GM06990 (cell line): ENCODE data around the gene OVCA2.

Experiments used
- DNase-seq: peaks from one replicate; pipeline ENCODE4 v3.0.0-alpha.2; 2011; ENCODE audit not compliant: insufficient read length; ENCODE audit errors: extremely low read depth
- H3K27me3 ChIP-seq: replicated peaks from 2 replicates; pipeline ENCODE4 v1.6.0; 2011; ENCODE audit warnings: low read length; ENCODE audit not compliant: control insufficient read depth, insufficient read depth
- H3K36me3 ChIP-seq: 2 replicates; pipeline ENCODE4 v1.5.1; 2011; ENCODE audit warnings: low read length; ENCODE audit not compliant: control insufficient read depth, insufficient read depth
- H3K4me3 ChIP-seq: replicated peaks from 2 replicates; pipeline ENCODE4 v1.5.1; 2011; ENCODE audit warnings: low read depth, mild to moderate bottlenecking, control low read depth, low read length
- TF ChIP-seq, protein P1 (sequence below): IDR thresholded peaks from 2 replicates; pipeline ENCODE4 v1.5.1; 2011; ENCODE audit warnings: low read length, control low read depth, mild to moderate bottlenecking, inconsistent platforms; ENCODE audit not compliant: insufficient read depth, poor library complexity, severe bottlenecking

The OVCA2 gene

DNA sequence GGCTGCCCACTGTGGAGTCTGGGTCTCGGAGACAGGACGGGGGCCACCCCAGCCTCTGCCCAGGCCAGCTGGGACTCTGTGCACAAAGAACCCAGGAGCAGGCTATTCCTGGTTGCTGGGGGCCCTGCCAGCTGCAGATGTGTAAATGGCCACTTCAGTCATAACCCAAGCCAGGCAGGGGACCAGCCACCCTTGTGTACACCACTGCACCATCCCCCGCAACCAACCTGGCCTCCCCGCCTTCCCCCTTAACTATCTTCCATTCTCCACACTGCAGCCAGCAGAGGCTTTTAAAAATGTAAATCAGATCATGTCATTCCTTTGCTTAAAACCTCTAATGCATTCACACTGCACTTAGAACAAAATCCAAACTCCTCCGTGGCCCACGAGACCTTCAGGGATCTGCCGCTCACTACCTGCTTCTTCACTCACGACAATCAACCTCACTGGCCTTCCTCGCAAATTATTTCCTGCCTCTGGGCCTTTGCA, 45.0 kb upstream of the OVCA2 start:
- H3K27me3 ChIP-seq = peaks cover 4% of the 10 kb centered on the region
- no peak overlapping the region for H3K4me3 ChIP-seq
- no peak for DNase-seq
- H3K36me3 ChIP-seq = no peaks in the 10 kb centered on the region
- TF ChIP-seq, protein P1, sequence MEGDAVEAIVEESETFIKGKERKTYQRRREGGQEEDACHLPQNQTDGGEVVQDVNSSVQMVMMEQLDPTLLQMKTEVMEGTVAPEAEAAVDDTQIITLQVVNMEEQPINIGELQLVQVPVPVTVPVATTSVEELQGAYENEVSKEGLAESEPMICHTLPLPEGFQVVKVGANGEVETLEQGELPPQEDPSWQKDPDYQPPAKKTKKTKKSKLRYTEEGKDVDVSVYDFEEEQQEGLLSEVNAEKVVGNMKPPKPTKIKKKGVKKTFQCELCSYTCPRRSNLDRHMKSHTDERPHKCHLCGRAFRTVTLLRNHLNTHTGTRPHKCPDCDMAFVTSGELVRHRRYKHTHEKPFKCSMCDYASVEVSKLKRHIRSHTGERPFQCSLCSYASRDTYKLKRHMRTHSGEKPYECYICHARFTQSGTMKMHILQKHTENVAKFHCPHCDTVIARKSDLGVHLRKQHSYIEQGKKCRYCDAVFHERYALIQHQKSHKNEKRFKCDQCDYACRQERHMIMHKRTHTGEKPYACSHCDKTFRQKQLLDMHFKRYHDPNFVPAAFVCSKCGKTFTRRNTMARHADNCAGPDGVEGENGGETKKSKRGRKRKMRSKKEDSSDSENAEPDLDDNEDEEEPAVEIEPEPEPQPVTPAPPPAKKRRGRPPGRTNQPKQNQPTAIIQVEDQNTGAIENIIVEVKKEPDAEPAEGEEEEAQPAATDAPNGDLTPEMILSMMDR = no peak

DNA sequence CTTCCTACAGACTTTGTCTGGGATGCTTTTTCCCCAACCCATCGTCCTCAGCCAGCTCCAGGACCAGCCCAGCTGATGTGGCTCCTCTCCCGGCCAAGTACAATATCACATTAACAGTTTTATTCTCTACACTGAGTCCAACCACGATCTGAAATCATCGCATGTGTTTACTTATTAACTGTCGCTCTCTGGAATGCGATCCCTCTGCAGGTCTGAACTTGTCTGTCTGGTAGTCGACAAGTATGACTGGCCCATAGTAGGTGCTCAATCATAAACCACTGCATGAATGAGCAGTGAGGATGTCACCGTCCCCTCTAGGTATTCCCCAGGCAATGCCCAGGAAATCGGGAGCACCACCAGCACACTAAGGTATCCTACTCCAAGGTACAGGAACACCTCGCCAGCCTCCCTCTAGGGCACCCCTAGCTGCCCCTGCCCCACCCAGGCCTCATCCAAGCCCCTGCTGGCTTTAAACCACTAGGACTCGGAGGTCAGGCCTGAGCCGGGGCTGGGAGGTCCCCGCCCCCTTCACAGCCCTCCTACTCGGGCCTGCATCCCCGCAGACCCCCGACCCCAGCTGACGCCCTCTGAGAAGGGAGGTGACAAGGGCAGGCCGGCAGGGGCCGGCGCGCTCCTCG, 44.4 kb upstream of the OVCA2 start:
- TF ChIP-seq, protein P1 = no peak
- Histone ChIP-seq H3K4me3 (no peak overlapping the region), H3K36me3 (no peaks in the 10 kb centered on the region), H3K27me3 (peaks cover 3% of the 10 kb centered on the region)
- no peak for DNase-seq

DNA sequence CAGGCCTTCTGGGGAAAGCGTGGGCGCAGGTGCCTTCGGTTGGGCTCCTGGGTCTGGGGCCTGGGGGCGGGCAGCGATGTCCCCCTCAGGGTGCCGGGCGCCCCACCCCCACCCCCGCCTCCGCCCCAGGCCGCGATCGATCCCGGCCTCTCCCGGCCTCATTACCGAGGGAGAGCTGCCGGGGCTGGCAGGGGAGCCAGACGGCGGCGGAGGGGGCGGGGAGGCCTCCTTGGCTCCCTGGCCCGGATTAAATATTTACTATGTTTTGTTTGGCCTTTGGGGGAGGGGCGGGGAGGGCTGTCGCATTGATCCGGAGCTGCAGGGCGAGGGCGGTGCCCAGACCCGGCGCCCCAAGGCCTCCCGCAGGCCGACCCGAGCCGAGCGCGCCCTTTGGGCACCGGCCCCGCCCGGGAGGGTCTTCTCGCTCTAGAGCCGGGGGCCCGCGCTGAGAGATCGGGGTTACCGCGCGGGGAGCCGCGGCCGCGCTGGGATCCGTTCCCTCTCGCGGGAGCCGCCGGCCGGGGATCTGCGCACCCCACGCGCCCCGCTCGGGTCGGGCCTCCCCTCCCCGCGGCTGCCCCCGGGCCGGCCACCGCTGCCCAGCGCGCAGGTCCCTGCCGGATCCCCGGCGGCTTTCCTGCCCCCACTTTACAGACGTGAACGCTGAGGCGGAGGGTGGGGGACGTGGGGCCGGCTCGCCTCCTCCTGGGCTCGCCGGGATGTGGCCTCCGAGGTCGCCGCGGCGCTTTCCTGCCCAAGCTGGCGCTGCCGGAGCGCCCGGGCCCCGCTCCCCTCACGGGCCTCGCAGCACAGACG, 43.7 kb upstream of the OVCA2 start:
- Histone ChIP-seq H3K27me3 (peaks cover 2% of the 10 kb centered on the region; the same call in 1 of the 2 replicates), H3K36me3 (no peaks in the 10 kb centered on the region), H3K4me3 (no peak overlapping the region)
- no peak for DNase-seq
- TF ChIP-seq, protein P1 = no peak

DNA sequence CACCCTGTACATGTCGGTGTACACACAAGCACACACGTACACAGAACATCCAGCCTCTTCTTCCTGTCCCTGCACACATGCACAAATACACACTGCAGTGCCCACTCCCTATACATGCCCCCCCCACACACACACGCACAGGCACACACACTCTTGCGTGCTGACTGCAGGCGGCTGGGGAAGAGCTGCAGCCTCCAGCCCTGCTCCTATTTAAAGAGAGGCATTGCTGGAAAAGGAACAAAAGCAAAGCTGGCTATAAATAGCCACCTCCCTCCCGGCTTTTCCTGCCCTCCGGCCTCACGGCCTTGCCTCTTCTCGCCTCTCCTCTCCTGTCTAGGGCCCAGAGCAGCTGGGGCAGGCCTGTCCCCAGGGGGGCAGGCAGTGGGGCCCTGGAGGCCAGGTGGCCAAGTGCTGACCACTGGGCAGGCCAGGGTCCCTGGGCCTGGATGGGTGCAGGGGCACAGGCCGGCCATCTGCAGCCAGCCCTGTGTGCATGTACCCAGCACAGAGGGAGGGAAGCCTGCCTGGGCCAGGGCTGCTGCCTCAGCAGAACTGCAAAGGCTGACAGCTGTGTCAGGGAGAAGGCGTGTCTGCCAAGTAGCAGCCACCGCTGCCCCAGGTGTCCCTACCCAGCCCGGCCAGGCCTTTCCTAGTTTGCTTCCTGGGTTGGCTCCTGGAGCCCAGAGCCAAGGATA, 42.1 kb upstream of the OVCA2 start:
- H3K36me3 ChIP-seq = no peaks in the 10 kb centered on the region
- H3K27me3 ChIP-seq = peaks cover 2% of the 10 kb centered on the region; the same call in 1 of the 2 replicates
- no peak for DNase-seq
- H3K4me3 ChIP-seq = no peak overlapping the region
- TF ChIP-seq, protein P1 = no peak

DNA sequence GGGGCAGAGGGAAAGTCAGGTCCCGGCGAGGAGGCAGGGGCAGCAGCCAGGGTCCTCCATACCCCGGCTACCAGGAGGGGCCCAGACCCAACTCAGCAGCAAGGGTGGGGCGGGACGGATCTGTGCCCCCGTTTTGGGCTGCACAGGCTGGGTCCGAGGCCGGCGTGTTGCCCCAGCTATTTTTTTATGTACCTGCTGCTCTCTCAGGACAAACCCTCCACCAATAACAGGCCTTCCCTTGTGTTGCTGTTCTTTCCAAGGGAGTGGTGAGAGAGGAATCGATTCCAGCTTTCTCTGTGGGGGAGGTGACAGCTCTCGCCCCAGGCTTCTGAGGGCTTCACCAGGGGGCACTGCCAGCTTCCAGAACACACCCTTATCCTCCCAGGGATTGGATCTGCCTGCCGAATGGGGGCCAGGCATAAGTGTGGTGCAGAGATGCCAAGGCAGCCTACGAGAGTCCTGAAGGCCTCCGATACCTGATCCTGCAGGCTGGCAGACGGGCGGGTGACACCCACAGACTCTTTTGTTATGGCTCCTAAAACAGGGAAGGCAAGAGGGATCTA, 39.0 kb upstream of the OVCA2 start:
- TF ChIP-seq, protein P1 = no peak
- no peak overlapping the region for H3K4me3 ChIP-seq
- DNase-seq = no peak
- no peaks in the 10 kb centered on the region for H3K36me3 ChIP-seq
- no peaks in the 10 kb centered on the region; the same call in none of the 2 replicates for H3K27me3 ChIP-seq
